Heart right ventricle (tissue), 16 donors: ENCODE results near the gene RND1. TPM values are rescaled to one million over a fixed set of nuclear protein-coding genes. Genes with fewer than 3 reads are reported as not detected.

Source experiments
- ATAC-seq, 8 donors: fragments of 200-7000 bp; cut with Tn5 transposase; one replicate each; pipeline ENCODE4 v1.9.1; 2020; ENCODE audit warnings: mild to moderate bottlenecking in 8 of 8, moderate library complexity in 8 of 8, moderate number of reproducible peaks in 1 of 8
- DNase-seq, 2 donors: peaks; one replicate each; pipeline ENCODE4 v3.0.0-alpha.2; 2020
- H3K27ac ChIP-seq, 10 donors: fragments of 200-600 bp; sonication (generic) in 2 of 10; one replicate each; pipeline versions ENCODE4 v1.5.0 to v1.8.0; 2020 to 2022; ENCODE audit warnings: mild to moderate bottlenecking in 3 of 10
- H3K27me3 ChIP-seq, 7 donors: fragments of 200-600 bp; one replicate each; pipeline ENCODE4 v1.8.0; 2021 to 2022; ENCODE audit warnings: mild to moderate bottlenecking in 2 of 7
- H3K36me3 ChIP-seq, 9 donors: fragments of 200-600 bp; sonication (generic) in 1 of 9; one replicate each; pipeline versions ENCODE4 v1.5.0 to v1.8.0; 2020 to 2022; ENCODE audit warnings: mild to moderate bottlenecking in 2 of 9
- H3K4me1 ChIP-seq, 9 donors: fragments of 200-600 bp; sonication (generic) in 1 of 9; one replicate each; pipeline versions ENCODE4 v1.5.0 to v1.8.0; 2020 to 2022; ENCODE audit warnings: mild to moderate bottlenecking in 4 of 9
- H3K4me3 ChIP-seq, 10 donors: fragments of 200-600 bp; sonication (generic) in 2 of 10; one replicate each; pipeline versions ENCODE4 v1.5.0 to v1.8.0; 2020 to 2022; ENCODE audit warnings: mild to moderate bottlenecking in 7 of 10, moderate library complexity in 2 of 10
- H3K9me3 ChIP-seq, 11 donors: fragments of 200-600 bp in 10 of 11; sonication (generic) in 2 of 11; one replicate each; pipeline versions ENCODE4 v1.5.0 to v1.8.0; 2013 to 2022; ENCODE audit warnings: mild to moderate bottlenecking in 2 of 11, control low read depth in 1 of 11, moderate library complexity in 1 of 11
- WGBS, 2 donors: extraction: QIAGEN DNeasy Blood & Tissue Kit; methylation state at CpG; one replicate each; pipeline ENCODE4 v1.1.7; 2013; ENCODE audit warnings: inconsistent platforms in 1 of 2; 5-methylcytosine and 5-hydroxymethylcytosine counted together
- intact Hi-C, 10 donors: fragments of 100-400 bp; cut with DNase I; formaldehyde crosslinking; loops; one replicate each; pipeline versions ENCODE4 v1.11.1 to v1.14.2; 2022
- polyA plus RNA-seq, 2 donors: library from polyadenylated mRNA; stranded (reverse); fragments of 200-250 nt; gene quantifications; one replicate each; pipeline ENCODE4 v1.2.3, GENCODE V29; 2013
- total RNA-seq, 10 donors: library from RNA; stranded (reverse); fragmentation: NEBNext Ultra II Directional in 3 of 10; extraction: Animal tissue kit (Norgen Biotek cat#: 25700) in 3 of 10; gene quantifications; one replicate each; pipeline versions ENCODE4 v1.2.1 to v1.2.4, GENCODE V29; 2021 to 2023
- TF ChIP-seq, protein P1 (sequence below), 9 donors: fragments of 200-600 bp; sonication (generic) in 2 of 9; IDR thresholded peaks; one replicate each; pipeline versions ENCODE4 v1.5.0 to v1.8.0; 2021 to 2022; ENCODE audit warnings: antibody characterized with exemption in 9 of 9, mild to moderate bottlenecking in 5 of 9, moderate library complexity in 1 of 9
- donor health status: Arrhythmogenic right ventricular cardiomyopathy.
- donor health status: ischemic (EF 13 %, LVEDD 7.1; RV severe dilation, severe dysfunction).
- donor health status: healthy with polysubstance abuse.
- donor health status: DM: no; HTN: yes; CAD: no.
- donor health status: DM: no; HTN: no; CAD: no.
- donor health status: ischemic (EF 25% LVEDD 6.9; RV normal size, moderate dysfunction).
- donor health status: ischemic (EF 25% LVEDD 5.7; RV mildly dilated, moderate dysfunction).
- donor health status: healthy.
- donor health status: DM: yes; HTN: yes; CAD: no.
- donor health status: Ischemic cardiomyopathy.
- donor health status: ischemic (EF 35%, LVEDD 5.7; RV mildly dilated, moderate dysfunction).
- donor health status: nonischemic (EF 11% LVEDD 7.7; RV severe dilation, severe dysfunction).
- donor health status: DM: yes; HTN: yes; CAD: no.
- donor health status: PGD.
- donor health status: ischemic (EF 29% LVEDD 5.4; RV normal size, mild dysfunction).
- donor health status: nonischemic (EF 23%, LVEDD 6.1; RV moderate dilation, normal function).

Gene RND1
- total and polyA plus RNA-seq, 12 donors, result 0.21 to 3.3 (median 0.95) TPM

DNA sequence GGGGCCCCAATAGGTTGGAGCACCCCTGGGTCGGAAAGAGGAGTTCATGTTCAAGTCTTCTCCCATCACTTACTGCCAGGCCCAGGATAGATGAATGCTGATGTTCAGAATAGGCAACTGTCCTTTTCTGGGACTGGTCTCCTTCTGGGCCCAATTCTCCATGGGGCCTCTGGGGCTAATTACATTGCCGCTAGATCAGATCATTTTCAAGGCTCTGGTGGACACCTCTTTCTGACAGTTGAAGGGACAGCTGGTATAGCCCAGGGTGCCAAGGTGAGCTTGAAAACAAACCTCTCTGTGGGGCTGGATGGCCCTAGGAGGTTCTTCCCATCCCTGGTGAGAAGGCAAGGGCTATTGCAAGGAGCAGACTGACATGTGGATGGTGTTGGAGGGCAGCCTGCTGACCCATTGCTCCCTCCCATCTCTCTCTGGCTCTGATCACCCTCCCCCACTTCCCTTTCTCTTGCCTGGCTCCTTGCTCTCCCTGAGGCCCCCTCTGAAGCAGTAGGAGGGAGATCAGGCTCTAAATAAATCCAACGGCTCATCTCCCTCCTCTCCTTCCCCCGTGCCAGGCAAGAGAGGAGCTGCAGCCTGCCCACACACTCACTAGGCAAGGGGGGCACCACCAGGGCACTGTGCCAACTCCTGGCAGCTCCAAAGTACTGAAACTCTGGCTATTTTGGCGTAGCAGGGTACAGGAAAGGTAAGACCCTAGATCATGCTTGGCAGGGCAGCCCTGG is 45.5 kb downstream of the RND1 start:
- Histone ChIP-seq H3K4me3 (no peak overlapping the region), H3K9me3 (no peaks in the 10 kb centered on the region), H3K4me1 (peaks cover 4 to 39% (median 24%) of the 10 kb centered on the region in 9 donors), H3K27me3 (peaks cover 0 to 38% (median 0%) of the 10 kb centered on the region in 7 donors), H3K36me3 (peaks cover 0 to 21% (median 0%) of the 10 kb centered on the region in 9 donors), H3K27ac (no peak overlapping the region)
- ATAC-seq, result no peak
- DNase-seq, result no peak
- intact Hi-C loops, result loop anchor here in 1 of 10 donors (5.0 kb wide), 1 partner anchor 727 kb away; no protein-coding TSS in a partner anchor
- WGBS, 2 donors, result 75 to 85% methylated on average over 5 of the region's 5 CpGs
- TF ChIP-seq, protein P1, sequence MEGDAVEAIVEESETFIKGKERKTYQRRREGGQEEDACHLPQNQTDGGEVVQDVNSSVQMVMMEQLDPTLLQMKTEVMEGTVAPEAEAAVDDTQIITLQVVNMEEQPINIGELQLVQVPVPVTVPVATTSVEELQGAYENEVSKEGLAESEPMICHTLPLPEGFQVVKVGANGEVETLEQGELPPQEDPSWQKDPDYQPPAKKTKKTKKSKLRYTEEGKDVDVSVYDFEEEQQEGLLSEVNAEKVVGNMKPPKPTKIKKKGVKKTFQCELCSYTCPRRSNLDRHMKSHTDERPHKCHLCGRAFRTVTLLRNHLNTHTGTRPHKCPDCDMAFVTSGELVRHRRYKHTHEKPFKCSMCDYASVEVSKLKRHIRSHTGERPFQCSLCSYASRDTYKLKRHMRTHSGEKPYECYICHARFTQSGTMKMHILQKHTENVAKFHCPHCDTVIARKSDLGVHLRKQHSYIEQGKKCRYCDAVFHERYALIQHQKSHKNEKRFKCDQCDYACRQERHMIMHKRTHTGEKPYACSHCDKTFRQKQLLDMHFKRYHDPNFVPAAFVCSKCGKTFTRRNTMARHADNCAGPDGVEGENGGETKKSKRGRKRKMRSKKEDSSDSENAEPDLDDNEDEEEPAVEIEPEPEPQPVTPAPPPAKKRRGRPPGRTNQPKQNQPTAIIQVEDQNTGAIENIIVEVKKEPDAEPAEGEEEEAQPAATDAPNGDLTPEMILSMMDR (IDR thresholded peaks at IDR 0.05), result no peak

DNA sequence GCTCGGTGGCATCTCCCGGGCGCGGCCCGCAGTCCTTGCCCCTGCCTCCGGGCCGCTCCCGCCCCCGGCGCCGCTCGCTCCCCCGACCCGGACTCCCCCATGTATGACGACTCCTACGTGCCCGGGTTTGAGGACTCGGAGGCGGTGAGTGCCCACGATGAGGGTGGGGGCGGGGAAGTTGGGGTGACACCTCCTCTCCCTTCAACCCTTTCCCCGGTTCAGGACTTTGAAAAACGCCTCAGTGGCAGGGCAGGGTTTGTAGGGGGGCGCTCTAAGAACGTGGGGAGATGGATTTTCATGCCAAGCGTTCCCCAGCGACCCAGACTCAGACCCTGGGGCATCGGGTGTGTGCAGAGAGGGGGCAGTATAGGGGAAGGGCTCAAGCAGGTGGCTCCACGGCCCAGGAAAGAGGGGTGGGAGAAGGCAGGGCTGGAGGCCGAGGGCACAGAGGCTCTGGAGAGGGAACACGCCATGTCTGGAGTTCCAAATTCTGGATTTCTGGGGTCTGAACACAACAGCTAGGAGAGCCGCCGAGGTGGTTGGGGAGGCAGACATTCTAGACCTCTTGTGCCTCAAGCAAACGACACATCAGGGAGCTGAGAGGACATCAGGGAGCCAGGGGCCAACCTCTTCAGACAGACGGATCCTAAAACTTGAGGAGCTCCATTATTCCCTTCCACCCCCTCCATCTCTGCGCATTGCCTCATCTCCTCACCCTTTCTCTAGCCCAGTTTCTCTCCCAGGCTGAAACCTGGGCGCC is 46.7 kb downstream of the RND1 start:
- WGBS, 2 donors, result 19 to 20% methylated on average over 37 of the region's 37 CpGs
- Histone ChIP-seq H3K36me3 (peaks cover 0 to 10% (median 0%) of the 10 kb centered on the region in 9 donors), H3K4me1 (peaks cover 7 to 43% (median 33%) of the 10 kb centered on the region in 9 donors), H3K4me3 (peak overlapping the region; percentile 55 to 88 (median 74)), H3K9me3 (no peaks in the 10 kb centered on the region), H3K27me3 (peaks cover 0 to 38% (median 0%) of the 10 kb centered on the region in 7 donors), H3K27ac (peak overlapping the region in 9 of 10 donors; percentile 28 to 75 (median 49))
- DNase-seq (no peak), ATAC-seq (no peak)
- TF ChIP-seq, protein P1 (IDR thresholded peaks at IDR 0.05), result peak in 3 of 9 donors; percentile 15 to 43 (median 20)
- intact Hi-C loops, result loop anchor here in 1 of 10 donors (5.0 kb wide), 1 partner anchor 728 kb away; no protein-coding TSS in a partner anchor

DNA sequence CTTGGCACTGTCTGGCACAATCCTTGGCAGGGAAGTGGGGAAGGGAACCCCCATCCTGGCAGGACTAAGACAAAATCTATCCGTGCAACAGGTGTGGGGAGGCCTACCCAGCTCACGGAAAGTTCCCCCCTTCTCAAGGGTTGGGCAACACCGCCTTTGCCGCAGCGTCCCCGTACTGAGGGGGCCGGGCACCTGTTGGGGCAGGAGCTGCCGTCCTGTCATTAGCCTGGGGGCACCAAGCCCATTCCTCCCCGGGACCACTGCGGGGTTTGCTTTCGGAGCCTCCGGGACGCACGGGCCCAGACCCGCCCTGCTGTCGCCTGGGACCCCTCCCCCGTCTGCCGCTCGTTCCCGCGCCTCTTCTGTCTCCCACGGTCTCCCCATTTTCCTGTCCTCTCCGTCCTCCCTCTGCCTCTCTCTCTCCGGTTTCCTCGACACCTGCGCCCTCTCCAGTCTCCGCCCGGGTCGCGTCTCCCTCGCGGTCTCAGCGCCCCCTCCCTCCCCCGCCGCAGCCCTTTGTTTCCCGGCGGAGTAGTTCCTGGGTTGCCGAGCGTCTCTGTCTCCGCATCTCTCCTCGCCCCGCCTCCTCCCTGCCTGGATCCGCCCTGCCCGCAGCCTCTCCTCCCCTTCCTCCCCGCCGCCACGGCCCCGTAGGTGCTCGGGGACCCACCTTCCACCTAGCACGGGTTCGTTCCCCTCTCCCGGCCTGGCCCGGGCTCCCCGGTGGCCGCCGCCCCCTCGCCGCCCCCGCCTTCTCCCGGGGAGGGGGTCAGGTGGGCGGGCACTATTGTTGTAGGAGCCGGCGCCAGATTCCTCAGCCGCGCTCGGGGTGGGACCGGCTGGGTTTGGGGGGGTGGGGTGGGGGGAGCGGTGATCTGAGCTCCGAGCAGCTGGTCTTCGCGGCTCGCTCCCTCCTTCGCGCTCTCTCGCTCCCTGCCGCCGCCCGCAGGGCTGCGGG is 47.5 kb downstream of the RND1 start, which contains the start of gene CACNB3:
TSS of gene CACNB3 (plus strand) at position 624 of the 958 bp plus-strand sequence. CDS start 434 bp downstream, outside the sequence.
- H3K36me3 ChIP-seq, result peaks cover 0 to 1% (median 0%) of the 10 kb centered on the region in 9 donors
- TF ChIP-seq, protein P1 (IDR thresholded peaks at IDR 0.05), result no peak
- ATAC-seq (peak; percentile 5 to 41 (median 23)), DNase-seq (peak; percentile 75 to 77)
- intact Hi-C loops, result loop anchor here in 1 of 10 donors (5.0 kb wide), 1 partner anchor 729 kb away; no protein-coding TSS in a partner anchor
- H3K4me3 ChIP-seq, result peak within 1 kb of the TSS; percentile 55 to 88 (median 74)
- H3K4me1 ChIP-seq, result peaks cover 11 to 49% (median 40%) of the 10 kb centered on the region in 9 donors
- peaks cover 0 to 38% (median 0%) of the 10 kb centered on the region in 7 donors for H3K27me3 ChIP-seq
- H3K9me3 ChIP-seq, result no peaks in the 10 kb centered on the region
- peak within 1 kb of the TSS in 9 of 10 donors; percentile 28 to 75 (median 49) for H3K27ac ChIP-seq
- WGBS, 2 donors, result 2% methylated on average over 70 to 79 of the region's 79 CpGs
